ENCODE measurements around the gene PRKCB. TPM values are rescaled to one million over a fixed set of nuclear protein-coding genes. Genes with fewer than 3 reads are reported as not detected.
"Not testable (repeated sequence)": the region's sequence is repeated elsewhere in the genome, so short reads cannot be mapped to it uniquely, and the experiment has no call there.

The PRKCB gene
- total and polyA plus RNA-seq, 9 donors = 0.38 to 5.0 (median 1.2) TPM

DNA sequence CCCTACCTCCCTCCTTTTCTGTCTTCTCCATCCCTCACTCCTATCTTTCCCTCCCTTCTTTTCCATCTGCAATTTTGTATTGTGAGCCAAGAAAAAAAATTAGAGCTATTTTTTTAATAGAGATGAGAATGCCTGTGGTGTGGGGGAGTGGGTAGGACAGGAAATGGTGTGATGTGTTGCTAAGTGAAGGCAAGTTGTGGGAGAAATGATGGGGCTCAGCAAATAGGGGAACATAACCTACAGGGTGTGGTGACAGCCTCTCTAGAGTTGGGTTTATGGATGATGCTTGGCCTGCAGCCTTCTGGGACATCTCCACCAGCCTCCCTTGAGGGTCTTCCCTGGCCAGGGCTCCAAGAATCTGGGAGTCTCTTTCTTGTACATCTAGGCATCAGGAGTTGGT, 257.3 kb downstream of the PRKCB start:
- Histone ChIP-seq H3K27me3 (no peaks in the 10 kb centered on the region), H3K4me3 (no peak overlapping the region), H3K36me3 (no peaks in the 10 kb centered on the region), H3K9me3 (no peaks in the 10 kb centered on the region), H3K4me1 (ENCODE audit: insufficient read depth) (no peaks in the 10 kb centered on the region), H3K27ac (no peak overlapping the region)
- intact Hi-C loops (cut with DNase I) = no loop called here
- TF ChIP-seq EP300 (IDR thresholded peaks at IDR 0.05) (no peak), POLR2A (IDR thresholded peaks at IDR 0.05) (no peak)
- TF ChIP-seq, protein P1, sequence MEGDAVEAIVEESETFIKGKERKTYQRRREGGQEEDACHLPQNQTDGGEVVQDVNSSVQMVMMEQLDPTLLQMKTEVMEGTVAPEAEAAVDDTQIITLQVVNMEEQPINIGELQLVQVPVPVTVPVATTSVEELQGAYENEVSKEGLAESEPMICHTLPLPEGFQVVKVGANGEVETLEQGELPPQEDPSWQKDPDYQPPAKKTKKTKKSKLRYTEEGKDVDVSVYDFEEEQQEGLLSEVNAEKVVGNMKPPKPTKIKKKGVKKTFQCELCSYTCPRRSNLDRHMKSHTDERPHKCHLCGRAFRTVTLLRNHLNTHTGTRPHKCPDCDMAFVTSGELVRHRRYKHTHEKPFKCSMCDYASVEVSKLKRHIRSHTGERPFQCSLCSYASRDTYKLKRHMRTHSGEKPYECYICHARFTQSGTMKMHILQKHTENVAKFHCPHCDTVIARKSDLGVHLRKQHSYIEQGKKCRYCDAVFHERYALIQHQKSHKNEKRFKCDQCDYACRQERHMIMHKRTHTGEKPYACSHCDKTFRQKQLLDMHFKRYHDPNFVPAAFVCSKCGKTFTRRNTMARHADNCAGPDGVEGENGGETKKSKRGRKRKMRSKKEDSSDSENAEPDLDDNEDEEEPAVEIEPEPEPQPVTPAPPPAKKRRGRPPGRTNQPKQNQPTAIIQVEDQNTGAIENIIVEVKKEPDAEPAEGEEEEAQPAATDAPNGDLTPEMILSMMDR (IDR thresholded peaks at IDR 0.05) = no peak
- DNase-seq = no peak

DNA sequence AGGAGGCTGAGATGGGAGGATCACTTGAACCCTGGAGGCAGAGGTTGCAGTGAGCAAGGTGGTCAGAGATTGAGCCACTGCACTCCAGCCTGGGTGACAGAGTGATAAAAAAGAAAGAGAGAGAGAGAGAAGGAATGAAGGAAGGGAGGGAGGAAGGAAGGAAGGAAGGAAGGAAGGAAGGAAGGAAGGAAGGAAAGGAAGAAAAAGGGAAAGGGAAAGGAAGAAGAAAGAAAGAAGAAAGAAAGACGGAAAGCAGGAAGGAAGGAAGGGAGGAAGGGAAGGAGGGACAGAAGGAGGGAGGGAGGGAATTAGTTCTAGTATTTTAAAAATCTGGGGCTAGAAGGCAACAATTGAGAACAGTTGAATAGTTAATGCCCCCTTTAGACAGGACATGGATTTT, 258.9 kb downstream of the PRKCB start:
- H3K27ac ChIP-seq = no peak overlapping the region
- H3K27me3 ChIP-seq = no peaks in the 10 kb centered on the region
- no peaks in the 10 kb centered on the region for H3K9me3 ChIP-seq
- no peaks in the 10 kb centered on the region for H3K4me1 ChIP-seq (ENCODE audit: insufficient read depth)
- no peak overlapping the region for H3K4me3 ChIP-seq
- DNase-seq = no peak
- no peak for TF ChIP-seq EP300 (IDR thresholded peaks at IDR 0.05)
- no peaks in the 10 kb centered on the region for H3K36me3 ChIP-seq
- 83 to 84% methylated on average over 1 of the region's 1 CpG; no CpG with 5 or more reads in 1 of the 3 donors for WGBS, 3 donors
- intact Hi-C loops (cut with DNase I) = no loop called here

DNA sequence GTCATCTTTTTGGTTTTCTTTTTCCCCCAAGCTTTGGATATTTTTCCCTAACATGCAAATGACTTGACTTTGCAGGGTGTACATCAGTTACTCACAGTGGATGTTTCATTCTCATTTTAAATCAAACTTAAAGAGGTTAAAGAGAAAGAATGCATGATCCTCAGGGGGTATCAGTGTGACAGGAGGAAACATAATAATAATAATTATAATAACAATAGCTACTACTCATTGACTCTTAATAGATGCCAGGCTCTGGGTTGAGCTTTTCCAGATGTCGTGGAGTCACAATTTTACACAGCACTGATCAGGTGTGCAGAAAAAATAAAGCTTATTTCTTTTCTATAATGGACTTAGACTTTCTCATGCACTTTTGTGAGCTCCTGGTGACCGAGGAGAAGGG, 263.1 kb downstream of the PRKCB start:
- no peak for DNase-seq
- intact Hi-C loops (cut with DNase I) = no loop called here
- Histone ChIP-seq H3K27me3 (no peaks in the 10 kb centered on the region), H3K4me1 (ENCODE audit: insufficient read depth) (no peaks in the 10 kb centered on the region), H3K9me3 (no peaks in the 10 kb centered on the region), H3K36me3 (no peaks in the 10 kb centered on the region), H3K4me3 (no peak overlapping the region), H3K27ac (no peak overlapping the region)
- 32 to 60% (median 42%) methylated on average over 2 of the region's 2 CpGs for WGBS, 3 donors
- TF ChIP-seq, protein P1 (IDR thresholded peaks at IDR 0.05) = no peak
- TF ChIP-seq EP300 (IDR thresholded peaks at IDR 0.05) (no peak), POLR2A (IDR thresholded peaks at IDR 0.05) (no peak)

DNA sequence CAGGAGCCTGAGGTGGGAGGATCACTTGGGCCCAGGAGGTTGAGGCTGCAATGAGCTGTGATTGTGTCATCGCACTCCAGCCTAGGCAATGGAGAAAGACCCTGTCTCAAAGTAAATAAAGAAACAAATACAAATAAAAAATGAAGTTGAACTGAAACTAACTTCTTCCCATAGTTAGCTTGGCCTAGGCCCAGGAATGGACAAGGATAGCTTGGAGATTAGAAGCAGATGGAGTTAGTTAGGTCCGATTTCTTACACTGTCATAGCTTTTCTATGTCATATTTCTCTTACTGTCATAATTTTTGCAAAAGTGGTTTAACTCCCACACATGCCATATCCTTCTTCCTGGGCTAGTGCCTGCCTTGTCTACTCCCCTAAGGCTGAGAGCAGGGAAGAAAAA, 265.6 kb downstream of the PRKCB start:
- TF ChIP-seq, protein P1 (IDR thresholded peaks at IDR 0.05) = no peak
- TF ChIP-seq EP300 (IDR thresholded peaks at IDR 0.05) = no peak
- TF ChIP-seq POLR2A (IDR thresholded peaks at IDR 0.05) = no peak
- H3K4me3 ChIP-seq = no peak overlapping the region
- no peaks in the 10 kb centered on the region for H3K36me3 ChIP-seq
- WGBS, 3 donors = 15 to 21% (median 18%) methylated on average over 2 of the region's 2 CpGs
- no peaks in the 10 kb centered on the region for H3K27me3 ChIP-seq
- H3K9me3 ChIP-seq = no peaks in the 10 kb centered on the region
- no peaks in the 10 kb centered on the region for H3K4me1 ChIP-seq (ENCODE audit: insufficient read depth)
- no peak for DNase-seq
- intact Hi-C loops (cut with DNase I) = no loop called here
- H3K27ac ChIP-seq = no peak overlapping the region

DNA sequence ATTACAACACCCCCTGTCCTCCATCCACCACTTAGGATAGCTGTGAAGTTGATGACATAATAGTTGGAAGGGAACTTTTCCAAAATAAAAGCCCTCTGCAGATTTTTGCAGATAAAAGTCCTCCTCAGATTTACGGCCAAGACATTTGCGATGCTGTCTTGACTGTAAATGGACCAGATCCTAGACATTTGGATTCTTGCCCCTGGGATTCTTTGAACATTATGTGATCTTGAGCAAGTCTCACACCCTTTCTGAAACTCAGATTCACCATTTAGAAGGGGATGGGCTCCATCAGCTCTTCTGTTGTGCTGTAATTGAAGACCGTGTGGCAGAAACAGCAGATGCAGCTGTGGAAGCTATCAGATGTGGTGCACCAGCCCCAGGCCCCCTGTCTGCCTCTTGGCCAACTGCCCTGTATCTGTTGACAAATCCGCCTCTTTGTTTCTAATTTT, 266.5 kb downstream of the PRKCB start:
- no peak for TF ChIP-seq POLR2A (IDR thresholded peaks at IDR 0.05)
- no peak for TF ChIP-seq EP300 (IDR thresholded peaks at IDR 0.05)
- TF ChIP-seq, protein P1 (IDR thresholded peaks at IDR 0.05) = no peak
- Histone ChIP-seq H3K27me3 (no peaks in the 10 kb centered on the region), H3K9me3 (no peaks in the 10 kb centered on the region), H3K4me3 (no peak overlapping the region), H3K4me1 (ENCODE audit: insufficient read depth) (no peaks in the 10 kb centered on the region), H3K36me3 (no peaks in the 10 kb centered on the region), H3K27ac (no peak overlapping the region)
- 17 to 28% (median 20%) methylated on average over 4 of the region's 4 CpGs for WGBS, 3 donors
- intact Hi-C loops (cut with DNase I) = no loop called here
- DNase-seq = no peak

DNA sequence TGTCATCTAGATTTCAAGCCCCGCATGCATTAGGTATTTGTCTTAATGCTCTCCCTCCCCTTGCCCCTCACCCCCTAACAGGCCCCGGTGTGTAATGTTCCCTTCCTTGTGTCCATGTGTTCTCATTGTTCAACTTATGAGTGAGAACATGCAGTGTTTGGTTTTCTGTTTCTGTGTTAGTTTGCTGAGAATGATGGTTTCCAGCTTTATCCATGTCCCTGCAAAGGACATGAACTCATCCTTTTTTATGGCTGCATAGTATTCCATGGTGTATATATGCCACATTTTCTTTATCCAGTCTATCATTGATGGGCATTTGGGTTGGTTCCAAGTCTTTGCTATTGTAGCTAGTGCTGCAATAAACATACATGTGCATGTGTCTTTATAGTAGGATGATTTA, 269.7 kb downstream of the PRKCB start:
- H3K27me3 ChIP-seq; H3K9me3 ChIP-seq; H3K36me3 ChIP-seq; H3K4me1 ChIP-seq (ENCODE audit: insufficient read depth); intact Hi-C loops (cut with DNase I); H3K4me3 ChIP-seq; DNase-seq; H3K27ac ChIP-seq: not testable (repeated sequence)
- 83 to 93% (median 92%) methylated on average over 2 of the region's 2 CpGs for WGBS, 3 donors

DNA sequence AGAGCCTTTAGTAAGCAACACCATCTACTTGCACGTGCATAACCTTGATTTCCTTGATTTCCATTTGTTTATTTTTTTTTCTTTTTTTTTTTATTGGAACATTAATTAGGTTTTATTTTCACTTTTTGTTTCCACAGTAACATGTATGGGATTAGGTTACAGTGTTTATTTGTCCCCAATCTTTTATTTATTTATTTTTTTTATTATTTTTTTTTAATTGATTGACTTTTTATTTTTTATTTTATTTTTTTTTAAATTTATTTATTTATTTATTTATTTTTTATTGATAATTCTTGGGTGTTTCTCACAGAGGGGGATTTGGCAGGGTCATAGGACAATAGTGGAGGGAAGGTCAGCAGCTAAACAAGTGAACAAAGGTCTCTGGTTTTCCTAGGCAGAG, 272.3 kb downstream of the PRKCB start:
- H3K4me3 ChIP-seq; H3K27ac ChIP-seq; intact Hi-C loops (cut with DNase I); H3K27me3 ChIP-seq; DNase-seq; H3K4me1 ChIP-seq (ENCODE audit: insufficient read depth); H3K36me3 ChIP-seq; H3K9me3 ChIP-seq: not testable (repeated sequence)
- WGBS, 3 donors = 56 to 66% (median 65%) methylated on average over 1 of the region's 1 CpG

Data from ovary (tissue), 9 donors.